H1 (cell line): ENCODE data around the gene SLC13A3. TPM values are rescaled to one million over a fixed set of nuclear protein-coding genes. Genes with fewer than 3 reads are reported as not detected.

Source experiments
- CTCF ChIA-PET: fragments of 300-600 bp; sonication (Branson Sonifier 250); formaldehyde crosslinking; loops from one replicate; lab custom pipeline; 2021; ENCODE audit not compliant: partially characterized antibody; lab: Charles Lee
- POLR2A ChIA-PET: fragments of 300-600 bp; sonication (Branson Sonifier 250); formaldehyde crosslinking; loops from one replicate; lab custom pipeline; 2021; ENCODE audit warnings: inconsistent platforms; ENCODE audit not compliant: partially characterized antibody; lab: Charles Lee
- DNase-seq, 2 experiments: peaks; one replicate each; pipeline versions ENCODE4 v3.0.0 to v3.0.0-alpha.2; 2010 to 2022; ENCODE audit warnings: low spot score in 2 of 2, low read depth in 1 of 2, mixed read lengths in 1 of 2
- FAIRE-seq: peaks from 2 replicates; lab custom pipeline; 2011; peaks lifted over from hg19 to GRCh38; lab: Jason Lieb, UNC
- H2AFZ ChIP-seq: 2 replicates; pipeline ENCODE4 v1.8.1; 2012; ENCODE audit warnings: low read length, inconsistent platforms
- H2AK5ac ChIP-seq: 2 replicates; pipeline ENCODE4 v1.6.1; 2013; ENCODE audit warnings: low read depth, low read length
- H2BK120ac ChIP-seq: replicated peaks from 2 replicates; pipeline ENCODE3; 2013; ENCODE audit warnings: low read depth, low read length, inconsistent platforms
- H2BK12ac ChIP-seq: 2 replicates; pipeline ENCODE4 v1.6.1; 2013; ENCODE audit warnings: low read depth, low read length
- H2BK15ac ChIP-seq: 2 replicates; pipeline ENCODE4 v1.6.1; 2013; ENCODE audit warnings: low read length
- H2BK20ac ChIP-seq: 2 replicates; pipeline ENCODE4 v1.6.1; 2013; ENCODE audit warnings: low read length
- H2BK5ac ChIP-seq: 2 replicates; pipeline ENCODE4 v1.6.1; 2013; ENCODE audit warnings: low read depth, low read length
- H3K14ac ChIP-seq: 2 replicates; pipeline ENCODE4 v1.6.1; 2013; ENCODE audit warnings: inconsistent platforms; ENCODE audit not compliant: insufficient read length
- H3K18ac ChIP-seq: 2 replicates; pipeline ENCODE4 v1.6.1; 2013; ENCODE audit warnings: low read length; ENCODE audit errors: extremely low read depth
- H3K23ac ChIP-seq: 2 replicates; pipeline ENCODE4 v1.6.1; 2013; ENCODE audit warnings: inconsistent platforms; ENCODE audit not compliant: insufficient read length
- H3K23me2 ChIP-seq: 2 replicates; pipeline ENCODE4 v1.6.1; 2013; ENCODE audit warnings: low read depth, low read length
- H3K27ac ChIP-seq: 2 replicates; pipeline ENCODE4 v1.6.1; 2011; ENCODE audit warnings: low read depth, low read length, inconsistent platforms
- H3K27me3 ChIP-seq, 4 experiments: replicated peaks in 1 of 4; 1 replicate in 1 of 4; 2 replicates in 3 of 4; pipeline versions ENCODE4 v1.6.1 to v1.8.1; 2011 to 2013; ENCODE audit warnings: low read length in 3 of 4, mild to moderate bottlenecking in 3 of 4, inconsistent platforms in 2 of 4, mixed read lengths in 2 of 4, moderate library complexity in 1 of 4; ENCODE audit not compliant: control insufficient read depth in 3 of 4, insufficient read depth in 3 of 4; ENCODE audit errors: extremely low read depth in 1 of 4
- H3K36me3 ChIP-seq, 4 experiments: 2 replicates each; pipeline versions ENCODE4 v1.6.1 to v1.8.1; 2011 to 2013; ENCODE audit warnings: mild to moderate bottlenecking in 4 of 4, low read length in 3 of 4, moderate library complexity in 2 of 4, control low read depth in 1 of 4, inconsistent platforms in 1 of 4; ENCODE audit not compliant: insufficient read depth in 4 of 4, control insufficient read depth in 2 of 4
- H3K4ac ChIP-seq: replicated peaks from 2 replicates; pipeline ENCODE3; 2013; ENCODE audit warnings: low read length, low read depth, mixed read lengths, inconsistent platforms; ENCODE audit not compliant: insufficient read length
- H3K4me1 ChIP-seq, 4 experiments: replicated peaks in 1 of 4; 1 replicate in 1 of 4; 2 replicates in 3 of 4; pipeline versions ENCODE4 v1.6.1 to v1.8.1; 2011 to 2013; ENCODE audit warnings: low read length in 3 of 4, inconsistent platforms in 2 of 4, mixed read lengths in 1 of 4; ENCODE audit not compliant: insufficient read depth in 4 of 4, control insufficient read depth in 3 of 4
- H3K4me2 ChIP-seq, 2 experiments: 2 replicates each; pipeline versions ENCODE4 v1.6.1 to v1.8.1; 2011 to 2013; ENCODE audit warnings: low read depth in 2 of 2, low read length in 2 of 2, control low read depth in 1 of 2, inconsistent platforms in 1 of 2, mild to moderate bottlenecking in 1 of 2; ENCODE audit not compliant: insufficient read depth in 1 of 2
- H3K4me3 ChIP-seq, 4 experiments: fragments of 200-600, 300-600 bp in 1 of 4; sonication (generic), shearing (Covaris generic), sonication (Bioruptor Twin) in 1 of 4; 2 replicates each; pipeline versions ENCODE4 v1.5.1 to v1.8.1; 2011 to 2016; ENCODE audit warnings: low read length in 4 of 4, low read depth in 3 of 4, control low read depth in 2 of 4, inconsistent platforms in 2 of 4, mild to moderate bottlenecking in 2 of 4, mixed read lengths in 1 of 4, moderate library complexity in 1 of 4; ENCODE audit not compliant: insufficient read depth in 2 of 4; ENCODE audit errors: extremely low read depth in 1 of 4
- H3K56ac ChIP-seq: replicated peaks from 2 replicates; pipeline ENCODE3; 2013; ENCODE audit warnings: low read depth, mild to moderate bottlenecking, mixed read lengths, low read length, inconsistent platforms; ENCODE audit not compliant: insufficient read length
- H3K79me1 ChIP-seq: 2 replicates; pipeline ENCODE4 v1.6.1; 2013; ENCODE audit warnings: low read depth, low read length, control low read depth
- H3K79me2 ChIP-seq, 2 experiments: 2 replicates each; pipeline versions ENCODE4 v1.6.1 to v1.8.1; 2012 to 2013; ENCODE audit warnings: low read length in 2 of 2, mild to moderate bottlenecking in 2 of 2, inconsistent platforms in 1 of 2; ENCODE audit not compliant: insufficient read depth in 2 of 2, control insufficient read depth in 1 of 2
- H3K9ac ChIP-seq, 4 experiments: replicated peaks in 1 of 4; 1 replicate in 1 of 4; 2 replicates in 3 of 4; pipeline versions ENCODE4 v1.6.1 to v1.8.1; 2011 to 2013; ENCODE audit warnings: low read depth in 3 of 4, low read length in 3 of 4, control low read depth in 2 of 4, mild to moderate bottlenecking in 2 of 4, moderate library complexity in 2 of 4, inconsistent platforms in 1 of 4; ENCODE audit errors: extremely low read depth in 1 of 4
- H3K9me3 ChIP-seq, 2 experiments: 2 replicates each; pipeline versions ENCODE4 v1.6.1 to v1.8.1; 2012 to 2013; ENCODE audit warnings: mild to moderate bottlenecking in 2 of 2, moderate library complexity in 2 of 2, control low read depth in 1 of 2, inconsistent platforms in 1 of 2, low read depth in 1 of 2, low read length in 1 of 2, mixed read lengths in 1 of 2; ENCODE audit not compliant: insufficient read depth in 2 of 2
- H4K20me1 ChIP-seq, 2 experiments: replicated peaks in 1 of 2; 2 replicates each; pipeline versions ENCODE3 to v1.8.1; 2011 to 2013; ENCODE audit warnings: inconsistent platforms in 2 of 2, low read length in 2 of 2, mild to moderate bottlenecking in 1 of 2; ENCODE audit not compliant: insufficient read depth in 2 of 2, control insufficient read depth in 1 of 2
- H4K5ac ChIP-seq: 2 replicates; pipeline ENCODE4 v1.6.1; 2013; ENCODE audit warnings: low read length, low read depth, mixed read lengths, inconsistent platforms; ENCODE audit not compliant: insufficient read length
- H4K8ac ChIP-seq: 2 replicates; pipeline ENCODE4 v1.8.0; 2013; ENCODE audit warnings: mild to moderate bottlenecking, moderate library complexity, low read length, inconsistent platforms; ENCODE audit not compliant: insufficient read depth; ENCODE audit errors: extremely low read depth
- H4K91ac ChIP-seq: replicated peaks from 2 replicates; pipeline ENCODE3; 2013; ENCODE audit warnings: low read length, mixed read lengths, inconsistent platforms; ENCODE audit not compliant: insufficient read length
- ASH2L ChIP-seq: fragments of 200-600, 300-600 bp; sonication (generic); IDR thresholded peaks from one replicate; pipeline ENCODE4 v1.7.1; 2017; ENCODE audit warnings: low read length
- CBX8 ChIP-seq: fragments of 300-800, 300-1000 bp; sonication (generic); IDR thresholded peaks from 2 replicates; pipeline ENCODE4 v1.7.1; 2016; ENCODE audit warnings: low read depth, low read length, borderline replicate concordance
- CTBP2 ChIP-seq: IDR thresholded peaks from 2 replicates; pipeline ENCODE4 v1.7.0; 2011; ENCODE audit warnings: borderline replicate concordance, mild to moderate bottlenecking, moderate library complexity, mixed read lengths, low read length; ENCODE audit not compliant: insufficient read depth, insufficient read length
- EP300 ChIP-seq, 2 experiments: IDR thresholded peaks; 1 replicate in 1 of 2; 2 replicates in 1 of 2; pipeline ENCODE4 v1.6.1; 2011 to 2012; ENCODE audit warnings: low read depth in 2 of 2, low read length in 2 of 2, mild to moderate bottlenecking in 2 of 2, borderline replicate concordance in 1 of 2, inconsistent platforms in 1 of 2, moderate library complexity in 1 of 2
- GABPA ChIP-seq: IDR thresholded peaks from 2 replicates; pipeline ENCODE4 v1.6.1; 2011; ENCODE audit warnings: mild to moderate bottlenecking, low read length, moderate library complexity, borderline replicate concordance; ENCODE audit not compliant: insufficient read depth
- GTF2F1 ChIP-seq: IDR thresholded peaks from 2 replicates; pipeline ENCODE4 v1.6.1; 2012; ENCODE audit warnings: low read depth, low read length, improper control_type of control experiment, borderline replicate concordance
- HDAC6 ChIP-seq: IDR thresholded peaks from one replicate; pipeline ENCODE4 v1.7.1; 2012; ENCODE audit warnings: low read depth, mild to moderate bottlenecking, inconsistent platforms, low read length, moderate library complexity
- KDM4A ChIP-seq: IDR thresholded peaks from one replicate; pipeline ENCODE4 v1.7.1; 2012; ENCODE audit warnings: low read depth, mild to moderate bottlenecking, moderate library complexity, low read length, inconsistent platforms; ENCODE audit not compliant: severe bottlenecking
- PHF8 ChIP-seq: fragments of 200-600 bp; sonication (generic); conservative IDR thresholded peaks from 2 replicates; pipeline ENCODE4 v1.7.1; 2012; ENCODE audit warnings: low read depth, mild to moderate bottlenecking, inconsistent platforms, low read length, moderate library complexity
- POU5F1 ChIP-seq: IDR thresholded peaks from 2 replicates; pipeline ENCODE4 v1.6.1; 2011; ENCODE audit warnings: low read depth, mild to moderate bottlenecking, low read length, moderate library complexity
- SIN3A ChIP-seq, 2 experiments: IDR thresholded peaks in 1 of 2; conservative IDR thresholded peaks in 1 of 2; 2 replicates each; pipeline ENCODE4 v1.6.1; 2011 to 2012; ENCODE audit warnings: low read length in 2 of 2, improper control_type of control experiment in 1 of 2, low read depth in 1 of 2, mild to moderate bottlenecking in 1 of 2
- YY1 ChIP-seq: IDR thresholded peaks from 2 replicates; pipeline ENCODE4 v1.6.1; 2011; ENCODE audit warnings: low read depth, mild to moderate bottlenecking, low read length
- ZNF274 ChIP-seq: IDR thresholded peaks from 2 replicates; pipeline ENCODE4 v1.7.0; 2012; ENCODE audit warnings: low read length, borderline replicate concordance; ENCODE audit errors: extremely low read depth
- WGBS, 2 experiments: shearing (Covaris generic) in 1 of 2; methylation state at CpG; one replicate each; pipeline versions ENCODE4 v1.1.6 to v1.1.7; 2013 to 2015; ENCODE audit warnings: low lambda C conversion rate in 2 of 2, mixed read lengths in 2 of 2, inconsistent platforms in 1 of 2, low coverage in 1 of 2, missing lambda C conversion rate in 1 of 2; ENCODE audit not compliant: insufficient replicate concordance in 2 of 2, insufficient coverage in 1 of 2, insufficient read length in 1 of 2; ENCODE audit errors: extremely low coverage in 1 of 2, missing lambda C conversion rate in 1 of 2; 5-methylcytosine and 5-hydroxymethylcytosine counted together
- polyA plus RNA-seq, 7 experiments: library from polyadenylated mRNA; depleted of rRNA in 3 of 7; stranded (reverse) in 5 of 7; unstranded in 2 of 7; fragments of >200 nt in 5 of 7; fragments of 200-250 nt in 2 of 7; gene quantifications; 1 replicate in 5 of 7; 2 replicates in 1 of 7; 4 replicates in 1 of 7; pipeline versions ENCODE4 v1.2.1 to v1.2.3, GENCODE V29; 2011 to 2013; ENCODE audit warnings: missing spikeins in 2 of 7, mixed read lengths in 2 of 7
- total RNA-seq: library from RNA; stranded (reverse); fragmentation: NEBNext Ultra II Directional; extraction: Animal tissue kit (Norgen Biotek cat#: 25700); gene quantifications from 2 replicates; pipeline ENCODE4 v1.2.1, GENCODE V29; 2021

Gene SLC13A3
- total and polyA plus RNA-seq, 2 of the 8 experiments (the other 6 are each of a cell fraction or from before 2014, with no cell fraction given), result 9.4 to 12.6 TPM

- no peaks in the 10 kb centered on the region for H4K20me1 ChIP-seq
- H4K91ac ChIP-seq, result no peak overlapping the region
- H4K5ac ChIP-seq, result no peak overlapping the region
- peaks cover 0 to 8% (median 3%) of the 10 kb centered on the region in 4 experiments; a peak in 3 of 7 replicates for H3K4me1 ChIP-seq
- no peak overlapping the region for H2BK120ac ChIP-seq
- ChIA-PET CTCF (interaction anchor here (0.6 to 4.3 kb wide), 6 partner anchors 22 to 303 kb away, joined by 3 to 20 read pairs (median 3); no protein-coding TSS in a partner anchor), POLR2A (interaction anchor here (1.8 kb wide), 1 partner anchor 9 kb away, joined by 4 read pairs; no protein-coding TSS in a partner anchor)
- DNase-seq, result no peak
- no peak overlapping the region for H3K4me3 ChIP-seq
- H2AK5ac ChIP-seq, result no peak overlapping the region
- H3K23me2 ChIP-seq, result no peaks in the 10 kb centered on the region; the same call in 1 of the 2 replicates
- H3K4ac ChIP-seq, result no peak overlapping the region
- H3K14ac ChIP-seq, result no peak overlapping the region
- no peak for FAIRE-seq
- no peaks in the 10 kb centered on the region for H3K27me3 ChIP-seq
- H3K23ac ChIP-seq, result no peak overlapping the region
- H3K36me3 ChIP-seq, result no peaks in the 10 kb centered on the region
- no peaks in the 10 kb centered on the region for H3K79me2 ChIP-seq
- H3K56ac ChIP-seq, result no peak overlapping the region
- no peak overlapping the region for H2AFZ ChIP-seq
- H3K9me3 ChIP-seq, result peaks cover 7 to 8% of the 10 kb centered on the region in 2 experiments; a peak in 3 of 4 replicates
- H3K79me1 ChIP-seq, result no peaks in the 10 kb centered on the region
- H2BK12ac ChIP-seq, result no peak overlapping the region
- no peak overlapping the region for H2BK20ac ChIP-seq
- WGBS, 2 experiments, result 100% methylated on average over 1 of the region's 1 CpG; no CpG with 5 or more reads in 1 of the 2 experiments
- no peak overlapping the region for H3K27ac ChIP-seq
- H4K8ac ChIP-seq, result no peak overlapping the region
- no peak overlapping the region for H3K9ac ChIP-seq
- no peak overlapping the region for H2BK5ac ChIP-seq
- no peak overlapping the region for H3K4me2 ChIP-seq
- H3K18ac ChIP-seq, result no peak overlapping the region
- no peak overlapping the region for H2BK15ac ChIP-seq
- TF ChIP-seq CTBP2, result no peak
- TF ChIP-seq GTF2F1, result no peak
- no peak for TF ChIP-seq HDAC6
- no peak for TF ChIP-seq ASH2L
- TF ChIP-seq YY1, result no peak
- no peak for TF ChIP-seq EP300 (IDR thresholded peaks at IDR 0.05; ENCODE audit: borderline replicate concordance in 1 of 2, low read depth in 2 of 2, low read length in 2 of 2)
- no peak for TF ChIP-seq KDM4A
- no peak for TF ChIP-seq PHF8
- no peak for TF ChIP-seq SIN3A (conservative IDR thresholded peaks at IDR 0.05 in 1 of 2, IDR thresholded peaks at IDR 0.05 in 1 of 2; ENCODE audit: low read depth in 1 of 2, low read length in 2 of 2)
- TF ChIP-seq ZNF274, result no peak
- no peak for TF ChIP-seq GABPA
- TF ChIP-seq CBX8, result no peak
- no peak for TF ChIP-seq POU5F1
Observed at GRCh38 chr20:46625875-46626373, 25.3 kb downstream of the SLC13A3 start.
